ENCODE results near the gene ZNF680.

DNA sequence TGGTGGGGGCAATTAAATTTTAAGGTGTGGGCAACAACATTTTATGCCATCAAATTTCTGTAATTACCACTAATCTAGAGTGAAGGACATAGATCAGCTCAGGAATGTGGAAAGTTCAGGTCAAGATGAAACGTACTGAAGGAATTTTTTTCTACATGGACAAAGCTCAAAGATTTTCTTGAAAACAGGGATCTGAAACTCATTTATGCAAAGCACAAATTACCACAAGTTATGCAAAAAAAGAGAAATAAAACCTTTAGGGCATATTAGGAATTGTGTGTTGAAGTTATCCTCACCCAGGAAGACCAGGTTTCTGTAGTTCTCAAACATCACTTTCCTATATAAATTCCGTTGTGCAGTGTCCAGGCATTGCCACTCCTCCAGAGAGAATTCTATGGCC lies 18.9 kb downstream of the ZNF680 start:
- TF ChIP-seq, protein P1, sequence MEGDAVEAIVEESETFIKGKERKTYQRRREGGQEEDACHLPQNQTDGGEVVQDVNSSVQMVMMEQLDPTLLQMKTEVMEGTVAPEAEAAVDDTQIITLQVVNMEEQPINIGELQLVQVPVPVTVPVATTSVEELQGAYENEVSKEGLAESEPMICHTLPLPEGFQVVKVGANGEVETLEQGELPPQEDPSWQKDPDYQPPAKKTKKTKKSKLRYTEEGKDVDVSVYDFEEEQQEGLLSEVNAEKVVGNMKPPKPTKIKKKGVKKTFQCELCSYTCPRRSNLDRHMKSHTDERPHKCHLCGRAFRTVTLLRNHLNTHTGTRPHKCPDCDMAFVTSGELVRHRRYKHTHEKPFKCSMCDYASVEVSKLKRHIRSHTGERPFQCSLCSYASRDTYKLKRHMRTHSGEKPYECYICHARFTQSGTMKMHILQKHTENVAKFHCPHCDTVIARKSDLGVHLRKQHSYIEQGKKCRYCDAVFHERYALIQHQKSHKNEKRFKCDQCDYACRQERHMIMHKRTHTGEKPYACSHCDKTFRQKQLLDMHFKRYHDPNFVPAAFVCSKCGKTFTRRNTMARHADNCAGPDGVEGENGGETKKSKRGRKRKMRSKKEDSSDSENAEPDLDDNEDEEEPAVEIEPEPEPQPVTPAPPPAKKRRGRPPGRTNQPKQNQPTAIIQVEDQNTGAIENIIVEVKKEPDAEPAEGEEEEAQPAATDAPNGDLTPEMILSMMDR (conservative IDR thresholded peaks at IDR 0.05; ENCODE audit: low read length) = no peak
- TF ChIP-seq EZH2phosphoT487 (IDR thresholded peaks at IDR 0.05; ENCODE audit: borderline replicate concordance) = no peak

Measured in Loucy (cell line).